ENCODE results near the gene CCHCR1.

GRCh38 chr6:31170600-31170881 is 12.9 kb upstream of the CCHCR1 start, which contains the start of gene POU5F1:
- TF ChIP-seq CTCF (IDR thresholded peaks at IDR 0.05) (no peak), POLR2AphosphoS5 (IDR thresholded peaks at IDR 0.05) (no peak), POLR2A (IDR thresholded peaks at IDR 0.05) (no peak)

All from prostate gland (tissue), 2 donors.